ENCODE measurements around the gene C2orf49.

Gene C2orf49

DNA sequence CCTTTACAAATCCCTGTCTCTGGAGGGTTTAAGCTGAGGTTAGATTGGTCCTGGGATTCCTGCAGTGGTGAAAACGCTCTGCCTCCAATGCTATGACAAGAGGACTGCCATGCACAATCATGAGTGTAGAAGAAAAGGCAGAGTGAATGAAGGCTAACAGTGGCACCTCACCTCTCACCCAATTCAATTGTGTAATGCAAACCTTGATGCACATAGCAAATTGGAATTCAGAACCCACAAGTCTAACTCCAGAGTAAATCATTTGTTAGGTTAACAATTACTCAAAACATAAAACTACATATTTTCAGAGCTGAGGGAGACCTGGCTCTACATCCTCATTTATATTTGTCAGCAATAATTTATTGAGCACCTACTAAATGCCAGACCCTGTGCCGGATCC lies 9.7 kb upstream of the C2orf49 start:
- Mint-ChIP-seq H3K4me3 (peak overlapping the region; percentile 80), H3K9me3 (no peaks in the 10 kb centered on the region), H3K4me1 (peaks cover 34% of the 10 kb centered on the region), H3K27me3 (no peaks in the 10 kb centered on the region), H3K36me3 (peaks cover 9% of the 10 kb centered on the region), H3K27ac (no peak overlapping the region)
- CTCF ChIA-PET: interaction anchor here (1.6 kb wide), 1 partner anchor 9 kb away, joined by 3 read pairs; no protein-coding TSS in a partner anchor
- no peak for DNase-seq

DNA sequence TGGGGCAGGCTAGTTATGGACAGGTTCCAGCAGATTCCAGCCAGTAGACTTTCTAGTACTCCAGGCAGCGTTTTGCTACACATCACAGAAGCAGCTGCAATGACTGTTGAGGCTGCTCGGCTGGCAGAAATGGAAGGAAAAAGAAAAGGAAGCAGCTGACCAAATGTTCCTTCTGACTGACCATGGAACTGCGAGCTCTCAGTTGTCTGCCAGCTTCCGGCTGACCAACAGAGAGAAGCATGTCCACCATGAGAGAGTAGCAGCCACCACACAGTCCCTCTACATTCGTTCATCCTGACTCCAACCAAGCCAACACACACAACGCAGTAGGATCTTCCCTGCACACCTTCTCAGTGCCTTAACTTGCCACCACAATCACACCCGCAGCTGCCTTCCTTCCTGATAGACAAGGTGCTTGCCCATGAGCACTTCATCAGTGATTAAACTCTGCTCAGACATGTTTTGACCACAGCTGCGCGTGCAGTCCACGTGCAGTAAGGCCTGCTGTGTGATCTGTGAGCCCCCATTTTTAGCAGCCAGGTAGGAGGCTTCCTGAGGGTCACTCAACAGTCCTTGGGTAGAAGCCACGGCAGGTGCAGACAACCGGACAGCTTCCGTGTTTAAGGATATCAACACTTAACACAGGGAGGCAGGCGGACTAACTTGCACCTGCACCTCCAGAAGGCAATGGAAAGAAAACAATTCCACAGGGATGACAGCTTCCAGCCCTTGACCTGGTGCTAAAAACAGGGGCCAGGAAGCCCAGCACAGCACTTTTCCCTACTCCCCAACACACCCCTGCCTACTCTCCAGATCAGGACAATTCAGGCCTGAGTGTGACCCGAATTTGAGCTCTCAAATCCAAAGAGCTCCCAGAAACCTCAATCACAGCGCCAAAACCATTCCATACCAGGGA lies 8.8 kb upstream of the C2orf49 start:
- CTCF ChIA-PET: interaction anchor here (0.6 to 1.6 kb wide), 5 partner anchors 10 to 410 kb away, joined by 3 to 4 read pairs (median 3); no protein-coding TSS in a partner anchor
- Mint-ChIP-seq H3K27me3 (no peaks in the 10 kb centered on the region), H3K4me3 (peak overlapping the region; percentile 80), H3K9me3 (no peaks in the 10 kb centered on the region), H3K36me3 (peaks cover 5% of the 10 kb centered on the region), H3K27ac (peak overlapping the region; percentile 74), H3K4me1 (peaks cover 34% of the 10 kb centered on the region)
- DNase-seq: peak; percentile 42

DNA sequence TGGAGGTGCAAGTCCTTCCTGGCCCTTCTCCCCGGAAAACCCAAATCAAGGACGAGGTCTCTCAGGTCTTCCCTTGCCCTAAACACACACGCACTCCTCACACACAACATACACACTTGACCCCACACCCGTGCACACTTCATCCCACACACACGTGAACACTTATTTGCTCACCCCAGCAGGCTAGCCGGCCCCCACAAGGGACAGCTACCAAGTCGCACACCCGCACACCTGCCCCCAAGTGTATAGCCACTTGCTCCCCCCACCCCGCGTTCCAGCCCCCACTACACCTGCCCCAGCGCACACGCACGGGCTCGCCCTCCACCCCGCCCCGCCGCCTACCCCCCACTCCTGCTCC lies 8.2 kb upstream of the C2orf49 start:
- Mint-ChIP-seq H3K27me3 (no peaks in the 10 kb centered on the region), H3K4me1 (peaks cover 34% of the 10 kb centered on the region), H3K4me3 (peak overlapping the region; percentile 80), H3K27ac (peak overlapping the region; percentile 74), H3K36me3 (peaks cover 7% of the 10 kb centered on the region), H3K9me3 (no peaks in the 10 kb centered on the region)
- no peak for DNase-seq
- CTCF ChIA-PET: interaction anchor here (0.6 to 1.6 kb wide), 4 partner anchors 11 to 409 kb away, joined by 3 to 4 read pairs (median 3); no protein-coding TSS in a partner anchor

DNA sequence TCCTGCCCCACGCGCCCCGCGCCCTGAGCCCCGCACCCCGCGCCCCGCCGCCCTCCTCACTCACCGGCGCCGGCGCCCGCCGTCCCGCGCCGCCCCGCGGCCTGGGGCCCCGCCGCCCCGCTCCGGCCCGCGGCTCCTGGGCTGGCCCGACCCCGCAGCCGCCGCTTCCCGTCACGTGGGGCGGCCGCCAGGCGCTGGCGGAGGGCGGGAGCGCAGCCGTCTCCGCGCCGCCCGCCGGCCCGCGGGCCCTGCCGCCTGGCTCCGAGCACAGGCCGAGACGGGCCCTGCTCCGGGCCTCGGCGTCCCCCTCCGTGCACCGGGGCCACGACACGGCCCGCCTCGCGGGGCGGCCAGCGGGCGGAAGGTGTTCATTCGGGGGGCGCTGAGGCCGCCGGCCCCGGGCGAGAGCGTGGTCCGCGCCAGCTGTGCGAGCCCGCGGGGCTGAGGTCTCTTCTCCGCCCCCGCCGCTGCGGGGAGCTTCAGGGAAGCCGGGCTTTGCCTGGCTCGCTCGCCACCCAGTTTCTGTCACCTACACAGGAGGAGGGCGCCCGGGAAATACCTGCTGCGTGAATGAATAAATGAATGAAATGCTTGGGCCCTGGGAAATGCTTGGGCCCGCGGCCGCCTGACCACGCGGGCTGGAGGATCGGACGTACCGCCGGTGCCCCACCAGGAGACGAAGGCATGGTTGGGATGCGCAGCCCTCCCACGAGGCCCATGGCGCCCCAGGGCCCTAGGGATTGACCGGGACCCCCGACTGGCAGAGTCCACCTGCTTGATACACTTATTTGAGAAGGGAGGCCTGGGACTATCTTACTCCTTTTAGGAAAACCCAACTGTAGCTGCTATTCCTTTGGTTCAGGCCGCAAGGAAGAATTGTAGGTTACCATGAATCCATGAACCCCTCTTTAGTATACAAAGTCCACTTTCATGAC lies 7.5 kb upstream of the C2orf49 start, which contains the start of gene TGFBRAP1:
TGFBRAP1 (minus strand) TSS at position 175 of the 935 bp plus-strand sequence. CDS start 21,434 bp downstream, outside the sequence.
- peak within 1 kb of the TSS; percentile 89 for H3K27ac Mint-ChIP-seq
- H3K4me1 Mint-ChIP-seq: peaks cover 35% of the 10 kb centered on the region
- no peaks in the 10 kb centered on the region for H3K27me3 Mint-ChIP-seq
- CTCF ChIA-PET: interaction anchor here (0.5 to 1.6 kb wide), 5 partner anchors 10 to 92 kb away, joined by 3 to 4 read pairs (median 4); no protein-coding TSS in a partner anchor
- H3K36me3 Mint-ChIP-seq: peaks cover 6% of the 10 kb centered on the region
- H3K9me3 Mint-ChIP-seq: no peaks in the 10 kb centered on the region
- DNase-seq: peak; percentile 69
- peak within 1 kb of the TSS; percentile 83 for H3K4me3 Mint-ChIP-seq

DNA sequence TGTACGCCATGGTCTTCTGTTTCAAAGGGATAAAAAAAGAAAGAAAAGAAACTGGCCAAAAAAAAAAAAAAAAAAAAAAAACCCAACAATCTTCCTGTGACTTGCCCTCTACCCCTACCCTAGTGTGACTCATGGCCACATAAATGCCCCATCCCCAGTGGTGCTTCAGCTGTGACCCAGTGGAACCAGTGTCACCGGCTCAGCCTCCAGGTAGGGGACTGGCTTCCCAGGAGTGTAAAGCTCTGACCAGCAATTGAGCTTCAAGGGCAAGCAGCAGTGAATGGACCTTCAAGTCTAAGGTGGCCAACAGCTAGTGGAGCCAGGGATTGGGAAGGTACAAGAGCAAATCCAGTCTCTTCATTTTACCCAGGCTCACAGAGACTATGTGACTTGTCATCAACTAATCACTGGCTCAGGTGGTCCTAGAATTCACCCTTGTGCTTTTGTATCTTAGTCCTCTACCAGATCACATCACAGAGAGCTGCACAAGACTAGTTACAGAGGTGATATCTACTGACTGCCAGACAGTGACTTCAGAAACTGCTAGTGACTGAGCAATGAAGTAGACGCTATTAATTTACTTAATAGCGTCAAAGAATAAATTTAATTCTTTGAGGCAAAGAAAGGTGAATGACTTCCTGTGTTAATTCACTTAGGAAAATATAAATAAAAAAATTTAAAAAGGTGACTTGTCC lies 6.5 kb upstream of the C2orf49 start:
- Mint-ChIP-seq H3K27me3 (no peaks in the 10 kb centered on the region), H3K9me3 (no peaks in the 10 kb centered on the region), H3K4me1 (peaks cover 44% of the 10 kb centered on the region), H3K36me3 (peaks cover 4% of the 10 kb centered on the region), H3K4me3 (peak overlapping the region; percentile 83), H3K27ac (peak overlapping the region; percentile 89)
- CTCF ChIA-PET: interaction anchor here (0.5 to 1.4 kb wide), 3 partner anchors 9 to 93 kb away, joined by 3 to 4 read pairs (median 4); no protein-coding TSS in a partner anchor
- no peak for DNase-seq

DNA sequence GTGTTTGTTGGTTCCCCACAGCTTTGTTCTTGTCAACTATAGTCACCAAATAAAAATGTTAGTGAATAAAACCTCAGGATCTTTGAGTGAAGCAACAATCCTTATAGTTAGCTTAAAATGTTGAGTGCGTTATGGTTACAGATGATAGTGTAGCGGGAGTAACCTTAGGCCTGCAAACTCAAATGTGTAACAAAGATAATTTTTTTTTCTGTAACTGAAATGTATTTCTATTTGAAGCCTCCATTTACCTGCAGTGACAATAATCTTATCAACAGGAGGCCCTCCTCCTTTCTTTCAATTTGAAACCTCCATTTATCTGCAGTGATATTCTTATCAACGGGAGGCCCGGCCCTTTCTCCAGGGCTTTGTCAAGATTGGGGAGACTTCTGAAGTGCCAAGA lies 3.1 kb upstream of the C2orf49 start:
- Mint-ChIP-seq H3K4me1 (peaks cover 53% of the 10 kb centered on the region), H3K36me3 (peaks cover 6% of the 10 kb centered on the region), H3K27me3 (peaks cover 3% of the 10 kb centered on the region), H3K27ac (no peak overlapping the region), H3K9me3 (no peaks in the 10 kb centered on the region), H3K4me3 (no peak overlapping the region)
- CTCF ChIA-PET: no interaction called here
- DNase-seq: no peak

DNA sequence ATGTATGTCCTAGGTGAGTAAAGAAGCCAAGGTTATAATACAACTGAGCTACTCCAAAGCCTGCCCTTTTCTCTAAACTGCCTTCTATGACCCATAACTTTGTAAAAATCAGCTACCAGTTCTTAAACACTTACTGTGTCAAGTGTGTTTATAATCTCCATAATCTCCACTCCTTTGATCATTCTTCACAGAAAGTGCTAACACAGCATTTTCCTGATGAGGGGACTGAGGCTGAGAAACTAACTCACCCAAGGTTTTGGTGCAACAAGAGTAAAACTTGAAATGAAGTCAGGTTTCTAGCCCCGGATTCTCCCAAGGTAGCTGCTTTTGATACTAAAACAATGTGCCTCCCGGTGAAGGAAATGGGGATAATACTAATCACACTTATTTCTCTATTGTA lies 1.9 kb upstream of the C2orf49 start:
- Mint-ChIP-seq H3K4me1 (peaks cover 56% of the 10 kb centered on the region), H3K9me3 (no peaks in the 10 kb centered on the region), H3K4me3 (no peak overlapping the region), H3K36me3 (peaks cover 12% of the 10 kb centered on the region), H3K27me3 (peaks cover 3% of the 10 kb centered on the region), H3K27ac (peak overlapping the region; percentile 100)
- CTCF ChIA-PET: interaction anchor here (0.6 to 1.3 kb wide), 2 partner anchors 9 to 536 kb away, joined by 3 to 5 read pairs; no protein-coding TSS in a partner anchor
- DNase-seq: no peak

DNA sequence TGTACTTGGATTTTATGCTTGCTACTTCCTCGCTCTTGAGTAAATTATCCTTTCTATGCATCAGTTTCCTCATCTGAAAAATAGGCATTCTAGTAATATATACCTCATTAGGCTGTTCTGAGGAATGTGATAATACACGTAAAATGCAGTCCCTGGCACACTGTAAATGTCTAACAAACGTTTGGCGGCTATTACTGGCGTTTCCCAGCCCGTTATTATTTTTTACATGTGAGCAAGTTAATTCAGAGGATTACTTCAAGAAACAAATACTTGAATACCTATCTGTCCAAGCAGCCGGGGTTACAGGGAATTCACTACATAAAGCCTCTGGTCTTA lies 586 bp upstream of the C2orf49 start:
- peak overlapping the region; percentile 100 for H3K27ac Mint-ChIP-seq
- peak overlapping the region; percentile 97 for H3K4me3 Mint-ChIP-seq
- no peaks in the 10 kb centered on the region for H3K9me3 Mint-ChIP-seq
- H3K27me3 Mint-ChIP-seq: peaks cover 3% of the 10 kb centered on the region
- peaks cover 51% of the 10 kb centered on the region for H3K4me1 Mint-ChIP-seq
- no peak for DNase-seq
- CTCF ChIA-PET: interaction anchor here (1.3 kb wide), 1 partner anchor 8 kb away, joined by 5 read pairs; no protein-coding TSS in a partner anchor
- peaks cover 22% of the 10 kb centered on the region for H3K36me3 Mint-ChIP-seq

DNA sequence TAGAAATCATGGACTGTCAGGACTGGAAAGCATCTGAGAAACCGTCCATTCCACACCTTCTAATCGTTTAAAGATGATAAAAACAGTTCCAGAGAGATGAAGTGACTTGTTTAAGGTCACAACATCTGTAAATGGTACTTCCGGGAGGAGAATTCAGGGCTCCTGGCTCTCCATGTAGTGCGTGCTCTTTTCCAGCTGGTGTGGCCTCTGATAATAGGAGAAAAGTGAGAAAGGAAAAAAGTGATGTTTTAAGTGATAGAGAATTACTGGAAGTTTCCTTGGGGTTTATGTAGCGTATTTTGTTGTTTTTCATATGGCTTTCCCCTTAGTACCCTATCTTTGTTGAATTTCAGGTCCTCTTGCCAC lies 663 bp downstream of the C2orf49 start:
- Mint-ChIP-seq H3K4me1 (peaks cover 51% of the 10 kb centered on the region), H3K36me3 (peaks cover 28% of the 10 kb centered on the region), H3K4me3 (peak overlapping the region; percentile 97)

DNA sequence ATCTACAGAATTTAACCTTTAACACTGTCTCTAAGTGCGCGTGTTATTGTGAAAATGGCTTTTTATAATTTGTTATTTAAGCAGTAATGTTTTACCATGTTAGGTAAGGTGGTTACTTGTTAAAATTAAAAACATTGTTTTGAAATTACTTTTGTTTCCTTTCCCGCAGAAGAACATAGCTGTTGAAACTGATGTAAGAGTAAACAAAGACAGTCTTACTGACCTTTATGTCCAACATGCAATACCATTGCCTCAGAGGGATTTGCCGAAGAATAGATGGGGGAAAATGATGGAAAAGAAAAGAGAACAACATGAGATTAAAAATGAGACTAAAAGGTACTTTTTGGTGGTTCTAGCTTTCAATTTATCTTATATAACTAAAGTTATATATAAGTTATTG lies 2.1 kb downstream of the C2orf49 start:
- Mint-ChIP-seq H3K36me3 (peaks cover 31% of the 10 kb centered on the region), H3K27me3 (peaks cover 3% of the 10 kb centered on the region), H3K4me1 (peaks cover 51% of the 10 kb centered on the region), H3K27ac (peak overlapping the region; percentile 31), H3K9me3 (no peaks in the 10 kb centered on the region), H3K4me3 (peak overlapping the region; percentile 97)
- CTCF ChIA-PET: interaction anchor here (1.4 to 1.7 kb wide), 3 partner anchors 9 to 11 kb away, joined by 3 to 4 read pairs (median 4); no protein-coding TSS in a partner anchor
- no peak for DNase-seq

More for the DNA sequence above, 663 bp downstream of the C2orf49 start:
- H3K27ac Mint-ChIP-seq: peak overlapping the region; percentile 100
- no peaks in the 10 kb centered on the region for H3K9me3 Mint-ChIP-seq
- CTCF ChIA-PET: interaction anchor here (0.9 to 1.5 kb wide), 2 partner anchors 9 to 31 kb away, joined by 3 to 6 read pairs; no protein-coding TSS in a partner anchor
- H3K27me3 Mint-ChIP-seq: peaks cover 3% of the 10 kb centered on the region
- no peak for DNase-seq

DNA sequence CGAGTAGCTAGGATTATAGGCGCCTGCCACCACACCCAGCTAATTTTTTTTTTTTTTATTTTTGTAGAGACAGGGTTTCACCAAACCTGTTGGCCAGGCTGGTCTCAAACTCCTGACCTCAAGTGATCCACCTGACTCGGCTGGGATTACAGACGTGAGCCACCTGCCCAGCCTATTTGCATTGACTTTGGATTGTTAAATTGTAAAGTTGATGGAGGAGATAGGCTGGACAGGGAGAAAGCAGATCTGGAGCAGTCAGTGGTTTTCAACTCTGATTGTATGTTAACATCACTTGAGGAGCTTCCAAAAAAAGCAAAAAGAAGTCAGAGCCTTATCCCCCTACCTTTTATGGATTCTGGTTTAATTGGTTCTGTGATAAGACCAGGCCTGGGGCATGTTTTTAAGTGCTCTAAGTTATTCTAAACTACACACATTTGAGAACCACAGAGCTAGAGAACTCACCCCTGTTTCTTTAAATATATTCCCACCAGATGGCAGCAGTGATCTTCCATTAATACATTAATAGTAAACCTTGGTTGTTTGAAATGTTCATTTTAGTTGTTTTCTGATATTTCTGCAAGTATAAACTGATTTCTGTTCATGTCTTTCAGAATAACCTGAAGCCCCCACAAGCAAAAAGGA lies 7.5 kb downstream of the C2orf49 start:
- CTCF ChIA-PET: interaction anchor here (0.7 to 2.8 kb wide), 6 partner anchors 9 to 176 kb away, joined by 3 to 7 read pairs (median 4); no protein-coding TSS in a partner anchor
- H3K27ac Mint-ChIP-seq: no peak overlapping the region
- no peak for DNase-seq
- H3K36me3 Mint-ChIP-seq: peaks cover 42% of the 10 kb centered on the region
- no peaks in the 10 kb centered on the region for H3K27me3 Mint-ChIP-seq
- peaks cover 5% of the 10 kb centered on the region for H3K4me1 Mint-ChIP-seq
- no peaks in the 10 kb centered on the region for H3K9me3 Mint-ChIP-seq
- no peak overlapping the region for H3K4me3 Mint-ChIP-seq

DNA sequence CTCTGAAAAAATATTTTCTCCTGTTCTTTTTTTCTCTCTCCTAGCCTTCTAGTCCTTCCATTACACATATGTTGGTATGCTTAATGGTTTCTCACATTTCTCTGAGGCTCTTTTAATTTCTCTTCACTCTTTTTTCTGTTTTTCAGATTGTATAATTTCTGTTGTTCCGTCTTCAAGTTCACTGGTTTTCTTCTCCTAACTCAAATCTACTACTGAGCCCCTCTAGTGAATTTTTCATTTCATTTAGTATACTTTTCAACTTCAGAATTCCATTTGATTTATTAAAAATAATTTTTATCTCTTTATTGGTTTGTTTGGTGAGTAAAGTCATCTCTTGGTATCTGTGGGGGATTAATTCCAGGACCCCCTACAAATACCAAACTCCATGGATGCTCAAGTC lies 19.8 kb downstream of the C2orf49 start:
- Mint-ChIP-seq H3K4me3 (no peak overlapping the region), H3K4me1 (peaks cover 15% of the 10 kb centered on the region), H3K9me3 (peaks cover 5% of the 10 kb centered on the region), H3K36me3 (peaks cover 51% of the 10 kb centered on the region), H3K27ac (no peak overlapping the region), H3K27me3 (no peaks in the 10 kb centered on the region)
- CTCF ChIA-PET: interaction anchor here (1.0 kb wide), 1 partner anchor 12 kb away, joined by 3 read pairs; no protein-coding TSS in a partner anchor
- DNase-seq: no peak

DNA sequence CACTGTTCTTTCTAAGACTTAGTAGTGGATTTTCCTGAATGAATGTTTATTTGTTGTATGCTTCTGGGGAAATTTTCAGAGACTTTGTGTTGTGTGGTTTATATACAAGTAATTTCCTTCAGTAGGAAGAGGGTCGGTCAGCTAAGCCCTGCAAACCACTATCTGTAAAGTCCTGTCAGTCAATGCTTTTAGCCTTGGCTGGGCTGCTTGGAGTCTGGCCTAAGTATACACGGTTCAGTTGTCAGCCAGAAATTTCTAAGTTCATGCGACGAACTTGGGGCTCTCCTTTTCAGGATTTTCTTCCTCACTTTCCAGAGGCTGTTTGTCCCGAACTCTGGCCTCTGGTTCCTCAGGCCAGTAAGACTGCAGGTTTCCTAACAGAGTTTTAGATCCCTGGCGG lies 21.3 kb downstream of the C2orf49 start:
- H3K4me1 Mint-ChIP-seq: peaks cover 29% of the 10 kb centered on the region
- DNase-seq: no peak
- no peaks in the 10 kb centered on the region for H3K27me3 Mint-ChIP-seq
- CTCF ChIA-PET: no interaction called here
- peaks cover 5% of the 10 kb centered on the region for H3K9me3 Mint-ChIP-seq
- peaks cover 44% of the 10 kb centered on the region for H3K36me3 Mint-ChIP-seq
- H3K4me3 Mint-ChIP-seq: no peak overlapping the region
- H3K27ac Mint-ChIP-seq: no peak overlapping the region
